Astrocyte of the spinal cord (primary cell): ENCODE results near the gene SERPINE3.
A peak's percentile ranks its signal among the peaks of the same experiment; 100 is the strongest.

Experiments used
- DNase-seq: peaks from one replicate; pipeline ENCODE4 v3.0.0; 2011; ENCODE audit warnings: low read depth, low spot score
- H3K4me3 ChIP-seq: 2 replicates; pipeline ENCODE4 v1.5.1; 2011; ENCODE audit warnings: low read depth, mild to moderate bottlenecking, low read length, moderate library complexity
- CTCF ChIP-seq: IDR thresholded peaks from 2 replicates; pipeline ENCODE4 v1.5.1; 2012; ENCODE audit warnings: low read depth, mild to moderate bottlenecking, low read length, inconsistent platforms
- in situ Hi-C: cut with HindIII; loops from 2 replicates; pipeline ENCODE4 v1.10.0; 2017; ENCODE audit warnings: low sequenced_read_pairs

The SERPINE3 gene

DNA sequence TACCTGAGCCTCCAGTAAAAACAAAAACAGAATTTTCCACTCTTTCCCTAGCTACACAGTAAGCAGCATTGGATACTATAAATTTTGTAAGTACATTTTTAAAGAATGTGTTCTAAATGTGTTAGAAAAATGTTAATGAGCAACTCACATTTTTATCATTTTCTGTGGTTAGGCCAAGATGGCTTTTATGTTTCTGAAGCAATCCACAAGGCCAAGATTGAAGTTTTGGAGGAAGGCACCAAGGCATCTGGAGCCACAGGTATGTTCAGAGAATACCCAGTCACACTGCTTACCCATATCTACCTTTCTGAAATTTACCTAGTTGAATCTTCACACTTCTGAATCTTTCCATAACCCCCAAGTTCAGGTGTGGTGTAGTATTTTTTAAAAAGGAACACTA lies 21.6 kb downstream of the SERPINE3 start:
- in situ Hi-C loops = no loop called here
- H3K4me3 ChIP-seq = no peak overlapping the region
- no peak for TF ChIP-seq CTCF
- peak; percentile 19 for DNase-seq

DNA sequence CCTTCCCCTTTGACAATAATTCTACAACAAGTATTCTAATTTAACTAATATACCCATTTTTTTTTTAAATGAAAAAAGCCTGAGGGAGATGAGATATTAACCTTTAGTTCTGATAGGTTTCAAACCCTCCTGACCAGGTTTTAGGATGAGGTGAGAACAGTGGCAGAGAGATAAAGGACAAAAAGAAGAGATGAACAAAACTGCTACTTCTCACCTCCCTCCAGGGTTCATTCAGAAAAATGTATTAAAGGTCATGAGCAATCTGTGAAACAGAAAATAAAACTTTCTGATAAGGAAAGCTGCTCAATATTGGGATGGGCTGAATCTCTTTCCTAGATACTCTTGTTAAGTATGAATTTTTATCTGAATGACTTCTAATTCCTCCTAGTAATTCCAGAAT lies 24.1 kb downstream of the SERPINE3 start:
- H3K4me3 ChIP-seq = no peak overlapping the region
- TF ChIP-seq CTCF = no peak
- no peak for DNase-seq
- in situ Hi-C loops = no loop called here

DNA sequence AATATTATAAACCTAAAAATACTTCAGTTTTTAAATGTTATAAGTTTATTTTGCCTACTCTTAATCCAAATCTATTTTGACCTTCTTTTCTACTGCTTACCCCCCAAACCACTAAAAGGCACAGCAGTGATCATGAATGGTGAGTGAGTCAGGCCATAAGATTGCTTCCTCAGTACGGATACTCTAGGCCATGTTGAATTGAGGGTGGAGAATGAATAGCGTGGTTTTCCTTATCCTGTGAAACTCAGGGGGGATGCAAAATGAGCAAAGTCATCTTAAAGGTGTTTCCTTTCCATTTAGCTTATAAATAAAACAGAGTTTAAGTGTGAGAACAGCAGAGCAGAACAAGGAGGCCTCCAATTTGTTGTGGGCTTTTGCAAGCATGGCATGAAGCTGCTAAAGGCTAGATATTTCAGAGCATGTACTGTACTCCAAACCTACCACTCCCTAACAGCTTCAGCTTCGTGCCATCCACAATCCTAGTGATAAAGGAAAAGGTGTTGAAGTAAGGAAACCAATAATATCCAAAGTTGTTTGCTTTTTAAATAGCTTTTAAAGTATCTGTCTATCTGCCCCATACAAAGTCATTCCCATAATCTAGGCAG lies 25.0 kb downstream of the SERPINE3 start:
- TF ChIP-seq CTCF = no peak
- in situ Hi-C loops = no loop called here
- DNase-seq = peak; percentile 83
- no peak overlapping the region for H3K4me3 ChIP-seq

DNA sequence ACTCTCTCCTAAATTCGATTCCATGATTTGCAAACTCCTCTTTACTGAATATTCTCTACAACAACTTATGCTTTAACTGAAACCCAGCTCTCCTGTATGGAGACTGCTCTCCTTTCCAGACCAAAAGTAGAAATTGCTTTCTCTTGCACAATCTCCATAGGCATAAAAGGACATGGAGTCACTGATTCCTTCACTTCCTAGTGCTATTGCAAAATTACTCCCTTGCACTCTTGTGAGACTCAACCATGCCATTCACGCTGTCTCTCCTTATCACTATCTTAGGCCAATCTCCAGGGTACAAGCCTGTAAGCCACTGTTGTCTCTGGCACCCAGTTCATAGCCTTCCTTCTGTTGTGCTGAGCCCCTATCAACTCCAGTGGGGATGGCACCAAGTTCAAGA lies 30.6 kb downstream of the SERPINE3 start:
- TF ChIP-seq CTCF = no peak
- in situ Hi-C loops = no loop called here
- H3K4me3 ChIP-seq = no peak overlapping the region
- DNase-seq = no peak

DNA sequence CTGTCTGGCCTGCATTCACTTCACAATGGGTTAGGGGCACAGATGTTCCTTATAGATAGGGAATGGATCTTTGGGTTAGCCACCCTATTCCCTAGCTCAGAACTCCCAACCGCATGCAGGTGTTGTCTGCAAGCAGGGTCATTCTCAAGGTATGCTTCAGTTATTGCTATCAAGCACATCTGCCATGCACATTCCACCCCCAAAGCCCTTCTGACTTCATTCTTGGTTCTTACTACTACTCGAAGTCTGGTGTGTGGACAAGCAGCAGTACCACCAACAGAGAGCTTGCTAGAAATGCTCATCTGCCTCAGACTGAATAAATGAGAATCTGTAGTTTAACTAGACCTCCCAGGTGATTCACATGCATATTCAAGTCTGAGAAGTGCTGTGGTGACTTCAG lies 31.3 kb downstream of the SERPINE3 start:
- no peak for DNase-seq
- no peak for TF ChIP-seq CTCF
- H3K4me3 ChIP-seq = no peak overlapping the region
- in situ Hi-C loops = no loop called here

GRCh38 chr13:51371768-51372399 lies 32.4 kb downstream of the SERPINE3 start:
- no peak overlapping the region for H3K4me3 ChIP-seq
- in situ Hi-C loops = no loop called here
- DNase-seq = no peak
- no peak for TF ChIP-seq CTCF

GRCh38 chr13:51373451-51373850 lies 34.0 kb downstream of the SERPINE3 start:
- H3K4me3 ChIP-seq = no peak overlapping the region
- in situ Hi-C loops = no loop called here
- TF ChIP-seq CTCF = no peak
- DNase-seq = no peak
